Erythroblast (primary cell): ENCODE measurements around the gene CFAP73.
"Not testable (repeated sequence)": the region's sequence is repeated elsewhere in the genome, so short reads cannot be mapped to it uniquely, and the experiment has no call there.

Source experiments
- DNase-seq, 2 experiments: peaks; one replicate each; lab custom pipeline; 2025; lab: John Stamatoyannopoulos, UW
- GATA1 ChIP-seq: IDR thresholded peaks from 2 replicates; pipeline ENCODE4 v1.6.1; 2011; ENCODE audit warnings: low read depth, mild to moderate bottlenecking, control low read depth, low read length, moderate library complexity
- POLR2A ChIP-seq: IDR thresholded peaks from 2 replicates; pipeline ENCODE4 v1.6.1; 2011; ENCODE audit warnings: mild to moderate bottlenecking, low read length

CFAP73 gene

DNA sequence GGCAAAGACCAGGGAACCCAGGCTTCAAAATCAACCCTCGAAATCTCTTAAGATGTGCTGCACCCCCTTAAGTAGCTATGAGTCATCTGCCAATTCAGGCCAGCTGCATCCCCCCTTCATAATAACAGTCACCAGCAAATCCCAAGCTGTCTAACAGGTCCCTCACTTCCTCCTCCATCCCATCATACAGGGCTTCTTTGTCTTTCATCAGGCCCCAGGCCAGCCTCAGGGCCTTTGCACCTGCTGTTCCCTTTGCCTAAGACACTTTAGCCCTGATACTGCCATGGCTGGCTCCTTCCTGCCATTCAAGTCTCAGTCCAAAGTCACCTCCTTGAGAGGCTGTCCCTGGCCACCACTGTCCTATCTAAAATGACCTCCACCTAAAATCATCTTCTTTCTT, 18.0 kb upstream of the CFAP73 start:
- TF ChIP-seq GATA1: no peak
- TF ChIP-seq POLR2A: no peak
- DNase-seq: no peak

DNA sequence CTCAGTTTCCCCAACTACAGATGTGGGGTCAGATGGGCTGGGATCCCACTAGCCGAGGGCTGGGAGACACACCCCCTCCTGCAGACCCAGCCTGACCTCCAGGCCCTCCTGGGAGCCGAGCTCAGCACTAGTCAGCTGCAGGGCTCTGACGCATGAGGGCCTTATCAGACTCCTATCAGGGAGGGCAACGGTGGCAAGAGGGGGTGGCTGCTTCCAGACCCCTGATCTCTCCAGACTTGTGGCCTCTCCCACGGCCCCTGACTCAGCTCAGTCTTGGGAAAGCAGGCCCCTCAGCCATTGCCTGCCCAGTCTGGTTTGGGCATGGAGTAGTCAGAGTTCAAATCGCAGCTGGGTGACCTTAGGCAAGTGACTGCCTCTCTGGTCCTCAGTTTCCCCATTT, 16.5 kb upstream of the CFAP73 start:
- no peak for DNase-seq
- TF ChIP-seq GATA1: no peak
- no peak for TF ChIP-seq POLR2A

DNA sequence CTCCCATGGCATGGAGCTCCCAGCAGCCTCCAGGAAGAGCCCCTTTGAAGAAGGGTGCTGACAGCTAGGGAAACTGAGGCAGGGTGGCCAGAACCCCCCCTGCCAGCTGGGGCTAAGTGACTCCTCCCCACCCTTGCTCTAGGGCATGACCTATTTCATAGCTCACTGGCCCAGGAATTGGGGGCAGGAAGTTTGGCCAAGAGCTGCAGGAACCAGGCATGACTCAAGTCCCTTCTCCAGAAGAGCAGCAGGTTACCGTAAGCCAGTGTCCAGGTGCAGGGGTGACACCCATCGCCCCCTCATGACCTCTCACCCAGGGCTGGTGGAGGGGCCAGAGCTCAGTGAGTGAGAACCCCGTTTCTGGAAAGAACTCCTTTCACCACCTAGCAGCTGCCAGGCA, 15.9 kb upstream of the CFAP73 start:
- DNase-seq: no peak
- TF ChIP-seq POLR2A (no peak), GATA1 (no peak)

- TF ChIP-seq POLR2A (no peak), GATA1 (no peak)
- DNase-seq: no peak
Measured at GRCh38 chr12:113134071-113134470, 15.5 kb upstream of the CFAP73 start.

DNA sequence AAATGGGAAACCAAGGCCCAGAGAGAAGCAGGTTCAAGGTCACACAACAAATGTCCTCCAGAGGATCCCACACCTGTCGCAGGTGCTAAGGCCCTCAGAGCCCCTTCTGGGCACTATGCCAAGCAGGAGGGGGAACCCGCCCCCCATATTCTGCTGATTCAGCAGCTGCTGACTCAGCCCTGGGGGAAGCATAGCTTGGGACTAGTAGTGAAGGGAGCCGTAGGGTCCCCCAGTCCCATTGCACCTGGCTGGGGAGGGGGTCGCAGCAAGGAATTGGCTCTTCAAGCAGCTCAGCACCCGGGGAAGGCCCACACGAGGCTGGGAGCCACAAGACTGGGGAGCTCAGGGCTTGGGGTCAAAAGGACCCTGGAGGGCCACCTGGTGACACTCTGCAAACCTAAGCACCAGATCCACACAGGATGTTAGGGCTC, 15.0 kb upstream of the CFAP73 start:
- no peak for TF ChIP-seq POLR2A
- TF ChIP-seq GATA1: no peak
- DNase-seq: no peak

DNA sequence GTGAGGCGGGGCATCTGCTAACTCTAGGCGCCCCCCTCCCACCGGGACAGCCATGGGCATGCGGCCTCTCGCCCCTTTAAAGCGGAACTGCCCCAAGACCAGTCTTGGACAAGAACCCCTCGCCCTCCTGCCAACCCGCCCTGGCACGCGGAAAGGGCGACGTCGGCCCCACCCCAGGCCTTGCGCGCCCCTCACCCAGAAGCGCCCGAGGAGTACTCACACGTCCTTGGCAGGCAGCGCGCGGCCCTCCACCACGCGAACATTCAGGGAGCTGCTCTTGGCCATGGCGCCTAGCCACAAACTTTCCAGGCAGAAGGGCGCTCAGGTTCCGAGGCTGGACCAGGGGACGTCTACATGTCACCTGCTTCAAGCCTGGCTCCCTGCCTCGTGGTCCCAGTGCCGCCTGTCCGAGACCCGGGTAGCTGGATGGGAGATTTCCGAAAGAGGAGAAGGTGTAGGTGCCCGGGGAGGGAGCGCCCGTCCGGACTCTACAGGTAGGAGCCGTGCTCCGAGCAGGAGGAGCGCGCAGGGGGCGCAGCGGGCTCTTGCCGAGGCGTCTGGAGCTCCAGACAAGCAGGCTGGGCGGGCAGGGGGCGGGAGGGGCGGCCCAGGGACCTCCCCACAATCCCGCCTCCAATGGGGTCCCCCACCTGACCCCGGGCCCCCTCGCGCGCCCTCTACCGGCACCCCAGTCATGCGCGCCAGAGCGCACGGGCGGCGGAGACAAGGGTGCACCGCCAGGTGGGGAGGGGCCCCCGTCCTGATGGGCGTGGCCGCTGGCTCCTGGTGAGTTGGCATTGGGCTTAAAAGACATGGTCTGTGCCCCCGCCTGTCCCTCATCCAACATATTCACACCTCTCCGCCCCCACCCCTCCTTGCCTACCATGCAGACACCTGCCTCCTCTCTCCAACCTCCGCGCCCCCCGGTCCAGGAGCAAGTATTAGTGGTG, 14.1 kb upstream of the CFAP73 start, which contains the start of gene RASAL1:
TSS of gene RASAL1 (minus strand) at position 584 of the 950 bp plus-strand sequence. CDS start at position 285, 299 bp downstream.
- DNase-seq: peak; percentile 49 to 52
- TF ChIP-seq POLR2A (no peak), GATA1 (no peak)

DNA sequence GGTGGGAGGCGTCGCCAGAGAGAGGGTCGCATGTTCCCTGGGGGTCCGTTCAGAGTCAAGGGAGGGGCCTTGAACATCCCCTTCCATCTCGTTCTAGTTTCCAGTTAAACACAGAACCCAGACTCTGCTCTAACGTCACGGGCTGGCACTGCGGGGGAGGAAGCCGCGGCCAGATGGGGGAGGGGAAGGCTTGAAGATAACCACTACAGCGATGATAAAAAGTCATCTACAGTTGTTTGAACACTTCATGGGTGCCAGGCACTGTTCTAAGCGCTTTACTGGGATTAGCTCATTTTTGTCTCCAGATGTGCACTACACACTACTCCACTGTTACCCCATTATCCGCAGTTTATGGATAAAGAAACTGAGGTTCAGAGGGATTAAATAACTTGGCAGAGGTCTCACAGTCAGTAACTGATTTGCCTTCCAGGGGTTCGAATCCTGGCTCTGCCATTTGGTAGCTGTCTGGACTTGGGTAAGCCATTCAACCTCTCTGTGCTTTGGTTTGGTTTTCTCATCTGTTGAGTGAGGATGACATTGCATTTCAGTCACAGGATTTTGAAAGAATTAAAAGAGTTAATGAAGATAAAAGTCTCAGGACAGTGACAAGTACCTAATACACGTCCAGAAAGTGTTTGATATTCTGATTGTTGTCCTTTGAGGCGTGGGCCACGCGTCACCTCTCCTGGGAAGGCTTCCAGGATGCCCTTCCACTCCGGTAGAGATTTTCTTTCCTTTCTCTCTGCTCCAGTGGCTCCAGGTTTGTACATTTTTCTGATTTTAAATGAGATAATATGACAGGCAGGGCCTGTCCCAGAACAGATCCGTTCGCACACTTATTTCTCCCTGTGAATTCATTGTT, 13.2 kb upstream of the CFAP73 start:
- TF ChIP-seq GATA1 (no peak), POLR2A (no peak)
- DNase-seq: peak; percentile 30 to 32

DNA sequence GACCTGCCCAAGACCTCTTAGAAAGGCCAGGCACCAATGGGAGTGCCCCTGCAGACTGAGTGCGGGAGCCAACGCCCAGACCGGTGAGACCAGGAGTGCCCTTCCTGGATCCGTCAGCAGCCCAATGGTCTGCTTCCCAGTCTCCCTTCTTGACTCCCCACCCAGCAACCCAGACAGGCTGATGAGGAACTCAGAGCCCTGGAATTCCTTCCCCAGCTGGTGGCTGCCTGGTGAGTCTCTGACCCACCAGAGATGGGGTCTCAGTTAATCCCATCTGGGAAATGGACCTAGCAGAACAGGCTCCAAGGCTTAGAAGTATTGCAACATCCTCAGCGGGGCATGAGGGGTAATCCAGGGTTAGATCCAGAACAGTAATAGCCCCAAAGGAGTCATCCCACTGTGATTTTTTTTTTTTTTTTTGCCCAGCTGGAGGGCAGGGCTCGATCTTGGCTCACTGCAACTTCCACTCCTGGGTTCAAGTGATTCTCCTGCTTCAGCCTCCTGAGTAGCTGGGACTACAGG, 12.5 kb upstream of the CFAP73 start:
- no peak for TF ChIP-seq POLR2A
- no peak for TF ChIP-seq GATA1
- DNase-seq: no peak

GRCh38 chr12:113137861-113138783, 11.4 kb upstream of the CFAP73 start:
- TF ChIP-seq GATA1: no peak
- TF ChIP-seq POLR2A: no peak
- no peak for DNase-seq

DNA sequence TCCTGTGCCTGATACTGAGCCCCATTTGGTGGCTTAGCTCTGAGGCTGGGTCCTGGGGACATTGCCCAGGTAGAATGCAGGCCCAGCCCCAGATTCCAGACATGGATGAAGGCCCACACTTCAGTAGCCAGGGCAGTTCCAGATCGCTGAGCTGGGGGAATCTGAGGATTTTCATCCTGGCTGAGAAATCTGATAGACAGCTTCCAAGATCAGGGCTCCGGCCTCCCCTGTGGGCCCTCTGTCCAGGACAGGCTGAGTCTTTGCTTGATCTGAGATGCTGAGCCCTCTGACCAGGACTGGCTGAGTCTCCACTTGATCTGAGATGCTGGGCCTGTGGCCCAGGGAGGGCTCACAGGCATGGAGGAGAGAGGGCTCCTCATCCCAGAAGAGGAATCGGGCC, 10.7 kb upstream of the CFAP73 start:
- TF ChIP-seq POLR2A: no peak
- TF ChIP-seq GATA1: no peak
- DNase-seq: no peak

DNA sequence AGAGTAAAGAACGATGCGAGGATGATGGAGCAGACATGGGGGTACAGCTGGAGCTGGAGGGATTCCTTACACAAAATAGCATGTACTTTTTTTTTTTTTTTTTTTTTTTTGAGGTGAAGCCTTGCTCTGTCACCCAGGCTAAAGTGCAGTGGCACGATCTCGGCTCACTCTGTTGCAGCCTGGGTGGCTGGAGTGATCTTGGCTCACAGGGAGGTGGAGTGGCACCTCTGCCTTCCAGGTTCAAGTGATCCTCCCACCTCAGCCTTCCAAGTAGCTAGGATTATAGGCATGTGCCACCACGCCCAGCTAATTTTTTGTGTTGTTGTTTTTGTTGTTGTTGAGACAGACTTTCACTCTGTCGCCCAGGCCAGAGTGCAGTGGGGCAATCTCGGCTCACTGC, 8.8 kb upstream of the CFAP73 start:
- no peak for TF ChIP-seq POLR2A
- no peak for TF ChIP-seq GATA1
- DNase-seq: no peak

DNA sequence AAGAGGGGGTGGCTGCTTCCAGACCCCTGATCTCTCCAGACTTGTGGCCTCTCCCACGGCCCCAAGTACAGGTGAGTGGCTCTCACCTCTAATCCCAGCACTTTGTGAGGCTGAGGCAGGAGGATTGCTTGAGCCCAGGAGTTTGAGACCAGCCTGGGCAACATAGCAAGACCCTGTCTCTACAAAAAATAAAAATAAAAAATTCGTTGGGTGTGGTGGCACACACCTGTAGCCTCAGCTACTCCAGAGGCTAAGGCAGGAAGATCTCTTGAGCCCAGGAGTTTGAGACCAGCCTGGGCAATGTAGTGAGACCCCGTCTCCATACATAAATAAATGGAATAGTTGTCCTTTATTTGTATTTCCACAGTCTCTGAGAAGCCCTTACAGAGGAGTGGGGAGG, 7.8 kb upstream of the CFAP73 start:
- not testable (repeated sequence) for DNase-seq
